Memory B cell (primary cell): ENCODE measurements around the gene NANS.
"Not testable (repeated sequence)": the region's sequence is repeated elsewhere in the genome, so short reads cannot be mapped to it uniquely, and the experiment has no call there.

Source experiments
- ATAC-seq: fragments of 150-1000 bp; cut with Tn5 transposase; 2 replicates; pipeline ENCODE4 v1.10.0; 2021; ENCODE audit warnings: low read depth, mild to moderate bottlenecking, moderate library complexity
- DNase-seq, 2 donors: peaks; one replicate each; pipeline ENCODE4 v3.0.0; 2022; ENCODE audit warnings: low spot score in 2 of 2
- H3K27ac Mint-ChIP-seq: one replicate; pipeline ENCODE4 v1.8.0; 2022; ENCODE audit warnings: mild to moderate bottlenecking, moderate library complexity, mixed read lengths
- H3K27me3 Mint-ChIP-seq: one replicate; pipeline ENCODE4 v1.8.0; 2022; ENCODE audit warnings: mixed read lengths
- H3K36me3 Mint-ChIP-seq: one replicate; pipeline ENCODE4 v1.8.0; 2022; ENCODE audit warnings: mild to moderate bottlenecking, mixed read lengths
- H3K4me1 Mint-ChIP-seq: one replicate; pipeline ENCODE4 v1.8.0; 2022; ENCODE audit warnings: mixed read lengths
- H3K4me3 Mint-ChIP-seq: one replicate; pipeline ENCODE4 v1.8.0; 2022; ENCODE audit warnings: mild to moderate bottlenecking, moderate library complexity, mixed read lengths
- H3K9me3 Mint-ChIP-seq: one replicate; pipeline ENCODE4 v1.8.0; 2022; ENCODE audit warnings: mixed read lengths

Gene NANS

GRCh38 chr9:98075332-98075805, 18.8 kb downstream of the NANS start:
- peak overlapping the region; percentile 62 for H3K27ac Mint-ChIP-seq
- DNase-seq = no peak
- ATAC-seq = no peak
- no peaks in the 10 kb centered on the region for H3K9me3 Mint-ChIP-seq
- H3K4me3 Mint-ChIP-seq = peak overlapping the region; percentile 22
- peaks cover 10% of the 10 kb centered on the region for H3K4me1 Mint-ChIP-seq
- no peaks in the 10 kb centered on the region for H3K27me3 Mint-ChIP-seq
- peaks cover 9% of the 10 kb centered on the region for H3K36me3 Mint-ChIP-seq

DNA sequence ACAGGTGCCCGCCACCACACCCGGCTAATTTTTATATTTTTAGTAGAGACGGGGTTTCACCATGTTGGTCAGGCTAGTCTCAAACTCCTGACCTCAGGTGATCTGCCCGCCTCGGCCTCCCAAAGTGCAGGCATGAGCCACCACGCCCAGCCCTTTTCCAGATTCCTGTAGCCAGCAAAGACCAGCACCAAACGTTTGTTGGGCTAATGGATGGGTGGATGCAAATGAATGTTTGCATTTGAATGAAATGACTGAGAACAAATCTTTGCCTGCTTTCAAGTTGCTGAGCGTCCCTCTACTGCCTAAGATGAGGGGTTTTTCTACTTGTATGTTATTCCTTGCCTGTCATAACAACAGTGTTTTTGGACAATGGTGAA, 20.0 kb downstream of the NANS start:
- DNase-seq, H3K4me3 Mint-ChIP-seq, H3K27ac Mint-ChIP-seq, H3K36me3 Mint-ChIP-seq, H3K9me3 Mint-ChIP-seq, H3K4me1 Mint-ChIP-seq, ATAC-seq, H3K27me3 Mint-ChIP-seq: not testable (repeated sequence)

GRCh38 chr9:98078895-98079294, 22.4 kb downstream of the NANS start:
- no peak for ATAC-seq
- DNase-seq = no peak
- Mint-ChIP-seq H3K4me3 (no peak overlapping the region), H3K27me3 (no peaks in the 10 kb centered on the region), H3K4me1 (peaks cover 16% of the 10 kb centered on the region), H3K9me3 (no peaks in the 10 kb centered on the region), H3K36me3 (peaks cover 20% of the 10 kb centered on the region), H3K27ac (peak overlapping the region; percentile 25)

GRCh38 chr9:98080326-98080725, 23.8 kb downstream of the NANS start:
- Mint-ChIP-seq H3K4me1 (peaks cover 7% of the 10 kb centered on the region), H3K27me3 (no peaks in the 10 kb centered on the region), H3K4me3 (no peak overlapping the region), H3K9me3 (no peaks in the 10 kb centered on the region), H3K36me3 (peaks cover 20% of the 10 kb centered on the region), H3K27ac (no peak overlapping the region)
- DNase-seq (no peak), ATAC-seq (no peak)

DNA sequence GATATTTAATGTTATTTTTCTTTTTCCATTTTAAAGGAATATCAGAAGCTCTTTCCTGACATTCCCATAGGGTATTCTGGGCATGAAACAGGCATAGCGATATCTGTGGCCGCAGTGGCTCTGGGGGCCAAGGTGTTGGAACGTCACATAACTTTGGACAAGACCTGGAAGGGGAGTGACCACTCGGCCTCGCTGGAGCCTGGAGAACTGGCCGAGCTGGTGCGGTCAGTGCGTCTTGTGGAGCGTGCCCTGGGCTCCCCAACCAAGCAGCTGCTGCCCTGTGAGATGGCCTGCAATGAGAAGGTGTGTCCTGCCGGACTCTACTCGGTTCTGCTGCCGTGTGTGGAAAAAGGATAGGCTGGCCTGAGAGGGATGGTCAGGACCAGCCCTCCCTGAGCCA, 24.2 kb downstream of the NANS start:
- Mint-ChIP-seq H3K9me3 (no peaks in the 10 kb centered on the region), H3K4me1 (peaks cover 7% of the 10 kb centered on the region), H3K27ac (no peak overlapping the region), H3K36me3 (peaks cover 20% of the 10 kb centered on the region), H3K27me3 (no peaks in the 10 kb centered on the region), H3K4me3 (no peak overlapping the region)
- no peak for ATAC-seq
- no peak for DNase-seq

DNA sequence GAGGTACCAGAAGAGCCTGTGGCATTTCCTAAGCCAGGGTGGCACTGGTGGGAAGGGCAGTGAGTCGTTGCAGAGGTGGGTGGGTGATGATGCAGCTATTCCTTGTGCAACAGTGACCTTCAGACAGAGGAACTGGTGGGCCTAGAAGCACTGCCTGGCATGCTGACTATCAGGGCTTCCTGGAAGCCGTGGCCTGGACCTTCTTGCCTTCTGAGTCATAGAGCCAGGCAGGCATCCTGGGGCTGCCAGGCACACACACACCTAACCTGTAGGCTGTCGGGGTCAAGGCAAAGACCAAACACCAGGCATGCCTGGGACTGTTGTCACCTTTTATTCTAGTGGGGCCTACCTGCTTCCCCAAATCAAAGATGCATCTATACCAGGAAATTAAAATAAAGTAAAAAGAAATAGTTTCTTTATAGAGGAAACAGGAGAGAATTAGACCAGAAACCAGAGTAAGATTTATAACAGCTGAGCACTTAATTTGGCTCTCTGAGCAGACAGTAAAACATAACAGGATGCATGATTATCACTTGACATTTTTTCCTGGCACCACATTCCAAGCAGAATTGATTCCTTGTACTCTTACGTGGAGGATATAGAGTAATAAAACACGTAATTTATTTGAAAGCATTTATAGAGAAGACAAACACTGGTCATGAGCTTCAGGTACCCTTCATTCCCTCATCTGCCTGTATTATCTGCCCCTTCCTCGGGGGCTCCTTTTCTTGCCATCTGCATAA, 25.1 kb downstream of the NANS start:
- H3K27ac Mint-ChIP-seq = no peak overlapping the region
- peaks cover 23% of the 10 kb centered on the region for H3K36me3 Mint-ChIP-seq
- DNase-seq (no peak), ATAC-seq (no peak)
- H3K4me3 Mint-ChIP-seq = no peak overlapping the region
- H3K9me3 Mint-ChIP-seq = no peaks in the 10 kb centered on the region
- peaks cover 11% of the 10 kb centered on the region for H3K4me1 Mint-ChIP-seq
- no peaks in the 10 kb centered on the region for H3K27me3 Mint-ChIP-seq

GRCh38 chr9:98083061-98083501, 26.5 kb downstream of the NANS start:
- Mint-ChIP-seq H3K27ac (peak overlapping the region; percentile 67), H3K36me3 (peaks cover 18% of the 10 kb centered on the region), H3K9me3 (no peaks in the 10 kb centered on the region), H3K4me3 (no peak overlapping the region), H3K27me3 (no peaks in the 10 kb centered on the region), H3K4me1 (peaks cover 16% of the 10 kb centered on the region)
- ATAC-seq (no peak), DNase-seq (no peak)

DNA sequence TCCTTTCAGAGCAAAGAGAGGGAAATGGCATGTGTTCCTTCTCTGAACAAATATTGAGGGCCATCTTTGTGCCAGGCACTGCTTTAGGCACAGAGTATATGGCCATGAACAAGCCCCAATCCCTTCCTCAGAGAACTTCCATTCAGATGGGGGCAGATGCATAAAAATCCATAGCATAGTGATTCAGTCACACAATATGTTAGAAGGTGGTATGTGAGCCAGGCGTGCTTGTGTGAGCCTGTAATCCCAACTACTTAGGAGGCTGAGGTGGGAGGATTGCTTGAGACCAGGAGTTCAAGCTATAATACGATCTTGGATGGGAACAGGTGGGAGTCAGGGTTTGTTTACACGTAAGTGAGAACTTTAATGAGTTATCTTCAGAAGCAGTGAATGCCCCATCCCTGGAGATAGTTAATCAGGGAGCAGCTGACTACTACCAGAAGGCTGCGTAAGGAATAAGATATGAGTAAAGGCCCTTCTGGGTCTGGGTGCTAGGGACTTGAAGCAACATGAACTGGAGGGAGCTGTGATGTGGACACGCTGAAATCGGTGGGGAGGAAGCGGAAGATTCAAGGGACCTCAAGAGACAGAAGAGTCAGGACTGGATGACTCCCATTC, 27.1 kb downstream of the NANS start:
- no peaks in the 10 kb centered on the region for H3K27me3 Mint-ChIP-seq
- H3K4me3 Mint-ChIP-seq = no peak overlapping the region
- DNase-seq (no peak), ATAC-seq (no peak)
- H3K27ac Mint-ChIP-seq = peak overlapping the region; percentile 67
- H3K4me1 Mint-ChIP-seq = peaks cover 16% of the 10 kb centered on the region
- no peaks in the 10 kb centered on the region for H3K9me3 Mint-ChIP-seq
- peaks cover 18% of the 10 kb centered on the region for H3K36me3 Mint-ChIP-seq

DNA sequence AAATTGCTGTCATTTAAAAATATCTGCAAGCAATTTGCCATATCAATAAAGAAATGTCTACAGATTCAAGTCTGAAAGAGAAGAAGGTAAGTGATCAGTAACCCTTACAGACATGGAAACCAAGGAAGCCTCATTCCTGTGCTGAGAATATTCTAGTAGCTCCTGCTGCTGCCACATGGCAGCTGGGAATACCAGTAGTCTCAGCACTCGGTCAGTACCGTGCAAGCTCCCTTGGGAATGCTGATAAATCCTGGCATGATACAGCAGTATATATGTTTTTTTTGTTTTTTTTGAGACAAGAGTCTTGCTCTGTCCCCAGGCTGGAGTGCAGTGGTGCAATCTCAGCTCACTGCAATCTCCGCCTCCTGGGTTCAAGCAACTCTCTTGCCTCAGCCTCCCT, 27.9 kb downstream of the NANS start:
- no peak for DNase-seq
- Mint-ChIP-seq H3K27ac (no peak overlapping the region), H3K36me3 (peaks cover 18% of the 10 kb centered on the region), H3K27me3 (no peaks in the 10 kb centered on the region), H3K9me3 (no peaks in the 10 kb centered on the region), H3K4me3 (no peak overlapping the region), H3K4me1 (peaks cover 16% of the 10 kb centered on the region)
- no peak for ATAC-seq

DNA sequence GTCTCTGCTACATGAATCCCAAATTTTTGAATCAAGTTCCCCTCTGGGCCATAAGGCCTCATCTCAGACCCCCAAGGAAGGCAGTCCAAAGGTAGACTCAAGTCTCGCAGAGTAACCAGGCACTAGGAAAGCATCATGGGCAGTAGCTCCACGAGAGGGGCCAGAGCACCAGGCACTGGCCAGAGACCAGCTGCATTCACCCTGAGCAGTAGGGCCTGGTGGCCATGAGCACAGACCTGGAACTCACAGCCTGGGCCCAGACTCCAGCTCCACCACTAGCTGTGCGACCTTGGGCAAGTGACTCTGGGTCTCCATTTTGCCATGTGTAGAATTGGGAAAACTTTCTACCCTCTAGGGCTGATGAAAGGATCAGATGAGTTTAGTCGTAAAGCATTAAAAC, 28.5 kb downstream of the NANS start:
- Mint-ChIP-seq H3K36me3 (peaks cover 16% of the 10 kb centered on the region), H3K9me3 (no peaks in the 10 kb centered on the region), H3K4me3 (no peak overlapping the region), H3K27ac (peak overlapping the region; percentile 66), H3K4me1 (peaks cover 16% of the 10 kb centered on the region), H3K27me3 (no peaks in the 10 kb centered on the region)
- no peak for DNase-seq
- ATAC-seq = no peak

DNA sequence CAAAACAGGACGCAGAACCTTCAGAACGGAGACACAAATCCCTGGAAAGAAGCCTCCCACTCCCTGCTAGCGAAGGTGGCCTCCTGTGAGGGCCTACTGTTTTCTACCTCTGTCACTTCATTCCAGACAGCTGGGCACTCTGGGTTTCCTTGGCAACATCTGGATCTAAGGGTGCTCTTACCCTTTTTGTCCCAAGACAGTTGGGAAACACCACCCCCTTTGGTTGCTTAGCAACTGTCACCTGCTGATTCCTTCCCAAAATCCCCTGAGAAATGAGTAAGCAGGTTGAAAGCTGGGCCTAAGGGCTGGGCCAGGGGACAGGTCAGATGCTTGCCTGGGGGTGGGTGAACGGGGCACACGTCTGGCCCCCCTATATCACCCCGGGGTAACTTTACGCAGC, 29.4 kb downstream of the NANS start:
- DNase-seq (no peak), ATAC-seq (no peak)
- Mint-ChIP-seq H3K27ac (peak overlapping the region; percentile 66), H3K36me3 (peaks cover 18% of the 10 kb centered on the region), H3K4me1 (peaks cover 16% of the 10 kb centered on the region), H3K9me3 (no peaks in the 10 kb centered on the region), H3K4me3 (no peak overlapping the region), H3K27me3 (no peaks in the 10 kb centered on the region)

GRCh38 chr9:98086461-98086860, 29.9 kb downstream of the NANS start:
- H3K27me3 Mint-ChIP-seq = no peaks in the 10 kb centered on the region
- no peak for ATAC-seq
- peaks cover 16% of the 10 kb centered on the region for H3K4me1 Mint-ChIP-seq
- peak overlapping the region; percentile 55 for H3K4me3 Mint-ChIP-seq
- H3K9me3 Mint-ChIP-seq = no peaks in the 10 kb centered on the region
- DNase-seq = no peak
- peaks cover 18% of the 10 kb centered on the region for H3K36me3 Mint-ChIP-seq
- H3K27ac Mint-ChIP-seq = peak overlapping the region; percentile 66

DNA sequence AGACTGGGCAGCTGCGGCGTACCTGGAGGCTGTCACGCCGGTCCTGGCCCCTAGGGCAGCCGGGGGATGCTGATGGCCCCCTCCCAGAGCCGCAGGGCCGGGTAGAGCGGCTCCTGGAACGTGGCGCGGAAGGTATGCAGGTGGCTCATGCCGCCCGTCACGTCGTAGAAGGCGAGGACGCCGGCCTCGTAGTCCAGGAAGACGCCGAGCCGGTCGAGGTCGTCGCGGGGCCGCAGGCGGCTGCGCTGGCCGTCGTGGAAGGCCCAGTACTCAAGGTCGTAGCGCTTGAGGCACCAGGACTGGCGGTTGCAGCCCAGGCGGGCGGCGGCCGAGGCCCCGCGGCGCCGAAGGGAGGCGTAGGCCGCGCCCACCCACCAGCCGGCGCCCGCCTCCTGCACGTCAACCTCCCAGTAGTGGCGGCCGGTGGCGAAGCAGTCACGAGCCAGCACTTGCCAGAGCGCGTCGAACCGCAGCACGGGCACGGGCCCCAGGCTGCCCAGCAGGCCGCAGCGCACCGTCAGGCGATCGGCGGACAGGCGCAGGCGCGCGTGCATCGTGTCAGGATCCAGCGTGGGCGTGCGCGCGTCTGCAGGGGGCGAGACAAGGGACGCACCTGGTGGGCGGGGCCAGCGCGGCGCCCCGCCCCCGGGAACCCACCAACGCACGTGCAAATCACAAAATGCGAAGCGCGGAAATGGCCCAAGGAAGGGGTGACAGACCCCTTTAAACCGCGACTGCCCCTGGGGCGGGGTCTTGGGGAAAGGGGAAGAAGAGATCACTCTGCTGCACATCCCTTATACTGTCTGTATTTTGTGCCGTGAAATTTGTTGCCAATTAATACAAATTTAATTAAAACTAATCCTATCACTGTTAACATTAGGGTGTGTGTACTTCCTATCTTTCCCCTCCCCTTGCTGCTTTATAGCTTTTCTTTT, 31.2 kb downstream of the NANS start:
- H3K27ac Mint-ChIP-seq = peak overlapping the region; percentile 66
- peaks cover 14% of the 10 kb centered on the region for H3K36me3 Mint-ChIP-seq
- peak overlapping the region; percentile 73 for H3K4me3 Mint-ChIP-seq
- no peaks in the 10 kb centered on the region for H3K9me3 Mint-ChIP-seq
- H3K4me1 Mint-ChIP-seq = peaks cover 17% of the 10 kb centered on the region
- no peaks in the 10 kb centered on the region for H3K27me3 Mint-ChIP-seq
- DNase-seq = peak; percentile 68 to 72
- ATAC-seq = peak; percentile 86

- Mint-ChIP-seq H3K4me1 (peaks cover 15% of the 10 kb centered on the region), H3K36me3 (peaks cover 19% of the 10 kb centered on the region)
- not testable (repeated sequence) for H3K4me3 Mint-ChIP-seq, H3K27me3 Mint-ChIP-seq, DNase-seq, H3K27ac Mint-ChIP-seq, H3K9me3 Mint-ChIP-seq, ATAC-seq
These were observed 34.1 kb downstream of the NANS start for GRCh38 chr9:98090674-98091073.
